ENCODE measurements around the gene BCL2A1.
"Not testable (repeated sequence)": the region's sequence is repeated elsewhere in the genome, so short reads cannot be mapped to it uniquely, and the experiment has no call there.

The BCL2A1 gene

DNA sequence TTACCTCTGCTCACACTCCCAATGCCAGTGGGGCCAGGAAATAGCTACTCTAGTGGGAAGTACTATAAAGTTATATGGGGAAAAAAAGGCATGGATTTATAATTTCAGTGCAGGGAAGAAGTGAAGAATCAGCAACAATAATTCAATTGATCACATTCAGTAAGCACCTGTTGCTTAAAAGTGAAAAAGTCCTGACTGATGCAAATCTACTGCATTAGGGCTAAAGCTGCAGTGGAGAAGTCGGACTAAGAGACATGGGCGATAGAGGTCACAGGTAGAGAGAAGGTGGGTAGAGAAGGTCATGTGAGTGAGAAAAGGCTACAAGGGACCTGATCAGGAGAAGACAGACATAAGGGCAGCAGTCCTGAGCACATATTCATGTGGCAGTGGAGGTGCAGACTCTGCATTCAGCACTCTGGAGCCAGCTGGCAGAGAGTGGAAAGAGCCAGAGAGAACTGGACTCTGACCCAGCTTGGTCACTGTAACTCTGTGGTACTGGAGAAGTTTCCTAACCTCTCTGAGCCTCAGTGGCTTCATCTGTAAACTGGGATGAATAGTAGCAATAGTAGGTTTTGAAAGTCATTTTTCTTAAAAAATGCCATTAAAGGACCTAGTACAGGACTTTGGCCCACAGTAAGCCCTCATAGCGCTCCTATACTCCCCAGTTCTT lies 17.6 kb upstream of the BCL2A1 start:
- DNase-seq, result no peak

DNA sequence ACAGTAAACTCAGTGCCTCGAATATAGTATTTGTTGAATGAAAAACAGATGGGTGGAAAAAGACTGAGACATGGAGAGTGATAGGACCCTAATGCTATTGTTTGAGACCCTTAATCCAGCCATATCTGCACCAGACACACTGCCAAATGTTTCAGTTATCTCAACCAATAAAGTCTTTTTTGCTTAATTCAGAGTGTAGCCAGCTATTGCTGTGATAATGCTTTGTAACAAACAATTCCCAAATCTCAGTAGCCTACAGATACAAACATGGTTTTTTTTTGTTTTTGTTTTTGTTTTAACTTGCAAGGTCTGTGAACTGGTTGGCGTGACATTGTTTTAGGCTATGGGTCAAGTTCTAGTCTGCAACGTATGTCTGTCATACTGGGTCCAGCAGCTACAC lies 17.0 kb upstream of the BCL2A1 start:
- DNase-seq, result no peak

- no peak for DNase-seq
Observed at GRCh38 chr15:79987569-79987955, 16.6 kb upstream of the BCL2A1 start.

- no peak for DNase-seq
Observed at GRCh38 chr15:79981831-79982455, 10.9 kb upstream of the BCL2A1 start.

DNA sequence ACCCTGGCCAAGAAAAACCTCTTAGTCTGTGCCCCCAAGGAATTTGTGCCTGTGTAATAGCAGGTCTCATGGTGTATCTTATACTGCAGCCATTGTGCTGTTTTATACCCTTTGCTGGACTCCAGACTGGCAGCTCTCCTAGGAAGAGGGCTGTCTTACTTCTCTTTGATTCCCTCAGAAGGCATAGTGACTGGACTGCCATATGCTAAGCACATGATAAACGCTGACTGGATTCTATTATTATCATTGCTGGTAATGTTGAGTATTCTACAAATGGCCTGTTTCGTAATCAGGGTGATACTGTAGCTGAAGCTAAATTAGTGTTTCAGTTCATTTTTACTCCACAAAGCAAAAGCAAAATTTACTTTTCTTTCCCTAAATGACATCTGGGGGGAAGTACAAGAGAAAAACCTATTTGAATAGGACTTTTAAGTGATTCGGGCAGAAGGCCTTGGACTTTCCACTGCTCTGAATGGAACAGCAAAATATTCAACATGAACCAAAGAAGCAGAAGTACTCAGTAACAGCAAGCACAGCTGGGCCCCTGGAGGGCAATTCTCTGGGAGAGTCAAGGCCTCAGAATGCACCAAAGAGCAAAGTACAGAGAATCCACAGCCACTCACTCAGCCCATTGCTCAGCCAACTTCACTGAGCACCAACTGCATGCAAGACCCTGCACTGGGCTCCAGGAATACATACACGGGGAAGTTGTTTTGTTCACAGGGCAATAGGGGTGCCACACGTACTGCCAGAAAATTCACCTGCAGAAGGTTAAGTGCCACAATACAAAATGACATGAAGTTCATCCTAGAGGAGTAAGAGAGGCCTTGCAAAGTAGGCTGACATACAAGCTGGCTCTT lies 7.9 kb upstream of the BCL2A1 start:
- DNase-seq, result no peak

- no peak for DNase-seq
Observed at GRCh38 chr15:79978260-79978654, 7.3 kb upstream of the BCL2A1 start.

DNA sequence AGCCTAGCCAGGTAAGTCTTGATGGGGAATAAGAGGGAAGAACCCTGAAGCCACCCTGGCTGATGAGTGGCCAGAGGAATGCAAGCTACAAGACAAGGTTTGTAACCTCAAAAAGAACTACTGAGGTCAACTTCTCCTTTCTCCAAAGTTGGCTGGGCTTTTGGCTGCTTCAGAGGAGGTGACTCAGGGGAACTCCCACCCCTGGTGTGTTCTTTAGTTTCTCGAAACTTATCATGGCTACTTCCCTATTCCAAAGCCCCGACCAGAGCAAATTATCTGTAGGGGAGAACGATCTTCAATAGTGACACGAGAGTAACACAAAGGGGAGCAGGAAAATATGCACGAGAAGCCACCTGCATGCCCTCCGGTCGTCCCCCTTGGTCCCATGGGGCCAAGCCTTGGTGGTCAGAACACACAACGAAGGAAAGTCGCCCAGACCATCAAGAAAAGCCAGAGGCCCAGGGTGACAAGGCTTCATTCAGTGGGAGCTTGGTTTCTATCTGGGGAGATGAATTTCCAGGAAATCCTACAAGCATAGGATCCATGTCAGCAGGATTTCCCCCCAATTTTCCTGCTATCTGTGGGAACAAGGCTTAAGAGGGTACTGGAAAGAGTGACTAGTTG lies 6.5 kb upstream of the BCL2A1 start:
- DNase-seq, result no peak

GRCh38 chr15:79973456-79974195 lies 2.6 kb upstream of the BCL2A1 start:
- DNase-seq, result no peak

- no peak for DNase-seq
Observed at GRCh38 chr15:79972863-79973262, 1.9 kb upstream of the BCL2A1 start.

DNA sequence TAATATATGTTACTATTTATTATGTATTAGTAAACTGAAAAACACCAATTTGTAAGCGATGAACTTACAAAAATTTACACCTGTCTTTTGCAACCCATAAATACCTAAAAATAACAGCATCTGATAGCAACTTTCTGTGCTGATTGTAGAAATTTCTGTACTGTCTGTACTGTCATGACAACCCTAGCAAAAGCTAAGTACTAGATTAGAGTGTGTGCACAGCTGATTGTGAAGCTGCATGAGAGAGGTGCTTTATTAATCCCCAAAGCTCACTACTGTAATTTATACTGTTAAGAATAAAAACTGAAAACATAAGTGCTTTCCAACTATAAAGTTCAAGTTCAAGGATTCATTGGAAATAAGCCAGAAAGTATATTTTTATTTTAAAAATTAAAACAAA lies 815 bp downstream of the BCL2A1 start:
- DNase-seq, result no peak

DNA sequence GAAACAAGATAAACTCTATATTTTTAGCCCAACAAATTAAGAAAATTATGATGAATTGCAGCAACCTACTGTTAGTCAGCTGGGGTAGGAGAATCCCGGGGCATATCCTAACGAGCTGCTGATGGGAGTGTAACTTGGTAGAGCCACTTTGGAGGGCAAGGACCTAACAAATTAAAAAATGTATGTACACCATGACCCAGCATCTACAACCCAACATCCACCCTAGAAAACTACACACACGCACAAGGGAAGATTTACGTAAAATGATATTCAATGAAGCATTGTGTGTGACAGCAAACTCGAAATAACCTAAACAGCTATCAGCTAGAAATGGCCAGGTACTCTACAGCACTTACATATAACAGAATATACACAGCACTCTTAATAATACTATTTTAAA lies 1.9 kb downstream of the BCL2A1 start:
- no peak for DNase-seq

DNA sequence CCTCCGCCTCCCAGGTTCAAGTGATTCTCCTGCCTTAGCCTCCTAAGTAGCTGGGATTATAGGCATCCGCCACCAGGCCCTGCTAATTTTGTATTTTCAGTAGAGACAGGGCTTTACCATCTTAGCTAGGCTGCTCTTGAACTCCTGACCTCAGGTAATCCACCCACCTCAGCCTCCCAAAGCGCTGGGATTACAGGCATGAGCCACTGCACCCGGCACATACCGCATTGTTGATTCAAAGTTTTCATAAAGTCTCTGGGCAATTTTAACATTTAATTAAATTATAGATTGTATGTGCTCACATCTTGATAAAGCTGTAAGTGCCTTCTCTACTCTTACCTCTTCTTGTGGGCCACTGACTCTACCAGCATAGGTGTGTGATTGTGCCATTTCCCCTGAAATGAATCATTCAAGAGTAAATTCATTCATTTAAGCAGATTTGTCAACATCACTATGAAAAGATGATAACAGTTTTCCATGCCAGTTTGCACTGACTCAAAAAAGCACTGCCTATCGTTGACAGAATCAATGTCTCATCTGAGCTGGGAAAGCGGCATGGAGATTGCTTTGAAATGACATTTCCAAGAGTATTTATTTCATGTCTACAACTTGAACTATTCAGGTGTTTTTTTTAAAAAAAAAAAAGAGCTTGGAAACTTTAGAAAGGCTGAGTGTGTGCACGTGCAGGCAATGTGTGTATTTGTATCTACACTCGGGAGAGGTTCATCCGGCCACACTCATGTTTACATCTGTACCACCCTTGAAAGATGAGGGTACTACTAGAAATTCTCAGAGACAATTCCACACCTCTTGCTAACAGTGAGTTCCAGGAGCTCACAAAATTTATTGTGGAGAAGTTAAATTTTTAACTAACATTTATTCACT lies 3.5 kb downstream of the BCL2A1 start:
- DNase-seq, result no peak

DNA sequence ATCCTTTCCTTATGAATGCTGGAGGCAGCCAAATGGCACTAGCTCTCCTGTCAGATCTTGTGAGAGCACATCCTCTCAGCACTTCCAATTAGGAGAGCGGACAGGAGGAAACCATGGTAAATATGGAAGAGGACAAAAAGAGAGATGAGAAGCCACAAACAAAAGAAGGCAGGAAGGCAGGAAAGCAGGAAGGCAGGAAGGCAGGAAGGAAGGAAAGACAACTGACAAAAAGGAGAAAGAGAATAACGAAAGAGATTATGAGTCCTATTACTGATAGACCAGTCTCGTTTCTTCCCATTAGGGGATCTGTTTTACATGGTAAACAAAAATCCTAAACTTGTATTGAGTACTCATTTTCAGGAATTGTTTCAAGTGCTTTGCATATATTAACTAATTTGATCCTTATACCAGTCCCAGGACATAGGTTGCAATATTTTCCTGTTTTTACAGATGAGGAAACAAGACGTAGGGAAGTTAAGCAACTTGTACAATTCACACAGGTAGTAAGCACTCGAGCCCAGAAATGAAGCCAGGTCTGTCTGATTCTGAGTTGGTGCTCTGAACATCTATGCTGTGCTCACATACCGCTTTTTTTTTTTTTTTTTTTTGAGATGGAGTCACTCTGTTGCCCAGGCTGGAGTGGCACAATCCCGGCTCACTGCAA lies 4.2 kb downstream of the BCL2A1 start:
- no peak for DNase-seq

DNA sequence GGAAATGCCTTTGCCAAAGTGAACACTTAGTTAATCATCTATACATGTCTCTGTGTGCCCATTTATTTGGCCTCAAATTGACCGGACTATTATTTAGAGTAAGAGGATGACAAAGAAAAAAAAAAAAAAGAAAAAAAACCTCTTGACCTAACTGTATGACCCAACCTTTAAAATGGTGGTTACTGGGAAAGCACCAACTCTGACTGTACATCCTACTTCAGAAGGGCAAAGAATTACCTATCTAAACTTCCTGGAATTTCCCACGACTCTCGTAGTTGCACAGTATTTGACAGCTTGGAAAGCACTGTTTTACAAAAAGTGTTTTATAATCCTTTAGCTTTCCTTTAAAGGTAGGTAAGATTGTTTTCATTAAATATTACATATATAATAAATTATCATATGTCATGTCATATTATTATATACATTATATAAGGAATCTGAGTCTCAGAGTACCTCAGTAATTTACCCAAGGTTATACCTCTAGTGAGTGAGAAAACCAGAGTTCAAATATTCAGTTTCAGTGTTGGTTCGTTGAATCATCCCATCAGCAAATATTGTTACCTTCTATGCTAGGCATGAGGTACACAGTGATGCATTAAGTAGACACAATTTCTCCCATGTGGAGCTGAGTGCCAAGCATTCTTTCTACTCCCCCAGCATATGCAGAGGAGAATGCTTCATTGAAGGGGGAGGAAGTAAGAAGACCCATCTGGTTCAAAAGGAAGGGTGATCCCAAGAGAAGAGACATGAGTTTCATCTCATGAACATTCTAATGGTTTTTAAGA lies 5.0 kb downstream of the BCL2A1 start:
- no peak for DNase-seq

GRCh38 chr15:79964232-79964805 lies 6.7 kb downstream of the BCL2A1 start:
- no peak for DNase-seq

- DNase-seq, result not testable (repeated sequence)
Observed at GRCh38 chr15:79962921-79963320, 8.1 kb downstream of the BCL2A1 start.

GRCh38 chr15:79962178-79962577 lies 8.8 kb downstream of the BCL2A1 start:
- DNase-seq, result no peak

DNA sequence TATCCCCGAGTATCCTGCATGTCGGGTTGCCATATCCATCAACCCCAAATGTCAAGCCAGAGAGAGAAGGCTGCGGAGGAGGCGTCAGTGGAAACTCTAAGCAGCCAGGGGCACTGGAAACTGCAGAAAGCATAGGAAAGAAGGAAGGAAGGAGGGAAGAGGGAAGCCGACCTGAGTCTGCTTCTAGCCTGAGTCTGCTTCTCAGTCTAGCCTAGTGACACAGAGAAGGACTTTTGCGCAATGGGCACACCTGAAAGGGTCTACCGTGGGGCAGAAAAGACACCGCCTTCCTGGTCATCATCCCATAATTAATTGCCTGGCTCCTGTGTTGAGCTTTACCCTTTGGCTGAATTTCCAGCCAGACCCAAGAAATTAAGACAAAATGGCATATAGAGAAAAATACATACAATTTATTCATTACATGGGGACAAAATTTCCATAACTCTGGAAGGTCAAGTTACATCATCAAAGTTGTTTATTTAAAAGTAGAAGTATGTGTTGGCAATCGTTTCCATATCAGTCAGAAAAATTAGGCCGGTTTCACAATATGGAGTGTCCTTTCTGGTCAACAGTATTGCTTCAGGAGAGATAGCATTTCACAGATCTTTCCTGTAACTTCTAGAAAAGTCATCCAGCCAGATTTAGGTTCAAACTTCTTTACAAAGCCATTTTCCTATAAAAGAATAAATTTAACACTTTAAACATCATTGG lies 10.3 kb downstream of the BCL2A1 start:
- no peak for DNase-seq

DNA sequence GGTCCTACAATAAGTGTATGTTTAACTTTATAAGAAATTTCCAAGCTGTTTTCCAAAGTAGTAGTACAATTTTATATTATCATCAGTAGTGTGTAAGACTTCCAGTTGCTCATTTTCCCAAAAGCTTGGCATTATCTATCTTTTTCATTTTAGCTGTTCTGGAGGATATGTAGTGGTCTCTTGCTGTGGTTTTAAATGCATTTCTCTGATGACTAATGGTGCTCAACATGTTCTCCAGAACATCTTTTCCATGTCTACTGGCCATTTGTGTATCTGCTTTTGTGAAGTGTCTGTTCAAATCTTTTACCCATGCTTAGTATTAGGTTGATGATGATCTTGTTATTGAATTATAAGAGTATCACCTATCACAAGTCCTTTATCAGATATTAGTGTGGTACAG lies 13.3 kb downstream of the BCL2A1 start:
- DNase-seq, result no peak
